Measurements from ENCODE around the gene PDLIM1.

- TF ChIP-seq, protein P1, sequence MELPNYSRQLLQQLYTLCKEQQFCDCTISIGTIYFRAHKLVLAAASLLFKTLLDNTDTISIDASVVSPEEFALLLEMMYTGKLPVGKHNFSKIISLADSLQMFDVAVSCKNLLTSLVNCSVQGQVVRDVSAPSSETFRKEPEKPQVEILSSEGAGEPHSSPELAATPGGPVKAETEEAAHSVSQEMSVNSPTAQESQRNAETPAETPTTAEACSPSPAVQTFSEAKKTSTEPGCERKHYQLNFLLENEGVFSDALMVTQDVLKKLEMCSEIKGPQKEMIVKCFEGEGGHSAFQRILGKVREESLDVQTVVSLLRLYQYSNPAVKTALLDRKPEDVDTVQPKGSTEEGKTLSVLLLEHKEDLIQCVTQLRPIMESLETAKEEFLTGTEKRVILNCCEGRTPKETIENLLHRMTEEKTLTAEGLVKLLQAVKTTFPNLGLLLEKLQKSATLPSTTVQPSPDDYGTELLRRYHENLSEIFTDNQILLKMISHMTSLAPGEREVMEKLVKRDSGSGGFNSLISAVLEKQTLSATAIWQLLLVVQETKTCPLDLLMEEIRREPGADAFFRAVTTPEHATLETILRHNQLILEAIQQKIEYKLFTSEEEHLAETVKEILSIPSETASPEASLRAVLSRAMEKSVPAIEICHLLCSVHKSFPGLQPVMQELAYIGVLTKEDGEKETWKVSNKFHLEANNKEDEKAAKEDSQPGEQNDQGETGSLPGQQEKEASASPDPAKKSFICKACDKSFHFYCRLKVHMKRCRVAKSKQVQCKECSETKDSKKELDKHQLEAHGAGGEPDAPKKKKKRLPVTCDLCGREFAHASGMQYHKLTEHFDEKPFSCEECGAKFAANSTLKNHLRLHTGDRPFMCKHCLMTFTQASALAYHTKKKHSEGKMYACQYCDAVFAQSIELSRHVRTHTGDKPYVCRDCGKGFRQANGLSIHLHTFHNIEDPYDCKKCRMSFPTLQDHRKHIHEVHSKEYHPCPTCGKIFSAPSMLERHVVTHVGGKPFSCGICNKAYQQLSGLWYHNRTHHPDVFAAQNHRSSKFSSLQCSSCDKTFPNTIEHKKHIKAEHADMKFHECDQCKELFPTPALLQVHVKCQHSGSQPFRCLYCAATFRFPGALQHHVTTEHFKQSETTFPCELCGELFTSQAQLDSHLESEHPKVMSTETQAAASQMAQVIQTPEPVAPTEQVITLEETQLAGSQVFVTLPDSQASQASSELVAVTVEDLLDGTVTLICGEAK (IDR thresholded peaks at IDR 0.05; ENCODE audit: borderline replicate concordance): no peak
- no peak for TF ChIP-seq RAD51 (IDR thresholded peaks at IDR 0.05)
- no peak for TF ChIP-seq JUND (IDR thresholded peaks at IDR 0.05; ENCODE audit: low read depth, low read length)
- TF ChIP-seq SPI1 (IDR thresholded peaks at IDR 0.05; ENCODE audit: borderline replicate concordance, insufficient read depth, low read depth, low read length): no peak
- TF ChIP-seq TCF12 (IDR thresholded peaks at IDR 0.05; ENCODE audit: low read depth, low read length): no peak
- TF ChIP-seq SKIL (IDR thresholded peaks at IDR 0.05; ENCODE audit: low read depth, poor library complexity, severe bottlenecking): no peak
- TF ChIP-seq DPF2 (IDR thresholded peaks at IDR 0.05): no peak
- TF ChIP-seq, protein P2, sequence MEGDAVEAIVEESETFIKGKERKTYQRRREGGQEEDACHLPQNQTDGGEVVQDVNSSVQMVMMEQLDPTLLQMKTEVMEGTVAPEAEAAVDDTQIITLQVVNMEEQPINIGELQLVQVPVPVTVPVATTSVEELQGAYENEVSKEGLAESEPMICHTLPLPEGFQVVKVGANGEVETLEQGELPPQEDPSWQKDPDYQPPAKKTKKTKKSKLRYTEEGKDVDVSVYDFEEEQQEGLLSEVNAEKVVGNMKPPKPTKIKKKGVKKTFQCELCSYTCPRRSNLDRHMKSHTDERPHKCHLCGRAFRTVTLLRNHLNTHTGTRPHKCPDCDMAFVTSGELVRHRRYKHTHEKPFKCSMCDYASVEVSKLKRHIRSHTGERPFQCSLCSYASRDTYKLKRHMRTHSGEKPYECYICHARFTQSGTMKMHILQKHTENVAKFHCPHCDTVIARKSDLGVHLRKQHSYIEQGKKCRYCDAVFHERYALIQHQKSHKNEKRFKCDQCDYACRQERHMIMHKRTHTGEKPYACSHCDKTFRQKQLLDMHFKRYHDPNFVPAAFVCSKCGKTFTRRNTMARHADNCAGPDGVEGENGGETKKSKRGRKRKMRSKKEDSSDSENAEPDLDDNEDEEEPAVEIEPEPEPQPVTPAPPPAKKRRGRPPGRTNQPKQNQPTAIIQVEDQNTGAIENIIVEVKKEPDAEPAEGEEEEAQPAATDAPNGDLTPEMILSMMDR (IDR thresholded peaks at IDR 0.05 in 2 of 3, conservative IDR thresholded peaks at IDR 0.05 in 1 of 3; ENCODE audit: control insufficient read depth in 2 of 3, extremely low read depth in 1 of 3, insufficient read depth in 1 of 3, low read depth in 3 of 3, low read length in 3 of 3): no peak
Measured at GRCh38 chr10:95263864-95264226, 27.0 kb downstream of the PDLIM1 start.

Measured in GM12878 (cell line).